GM03348 (cell line): ENCODE measurements around the gene CCDC102A.
A peak's percentile ranks its signal among the peaks of the same experiment; 100 is the strongest.
"Not testable (repeated sequence)": the region's sequence is repeated elsewhere in the genome, so short reads cannot be mapped to it uniquely, and the experiment has no call there.

ENCODE experiments used
- DNase-seq: peaks from one replicate; pipeline ENCODE4 v3.0.0; 2012; ENCODE audit warnings: low spot score

CCDC102A gene

DNA sequence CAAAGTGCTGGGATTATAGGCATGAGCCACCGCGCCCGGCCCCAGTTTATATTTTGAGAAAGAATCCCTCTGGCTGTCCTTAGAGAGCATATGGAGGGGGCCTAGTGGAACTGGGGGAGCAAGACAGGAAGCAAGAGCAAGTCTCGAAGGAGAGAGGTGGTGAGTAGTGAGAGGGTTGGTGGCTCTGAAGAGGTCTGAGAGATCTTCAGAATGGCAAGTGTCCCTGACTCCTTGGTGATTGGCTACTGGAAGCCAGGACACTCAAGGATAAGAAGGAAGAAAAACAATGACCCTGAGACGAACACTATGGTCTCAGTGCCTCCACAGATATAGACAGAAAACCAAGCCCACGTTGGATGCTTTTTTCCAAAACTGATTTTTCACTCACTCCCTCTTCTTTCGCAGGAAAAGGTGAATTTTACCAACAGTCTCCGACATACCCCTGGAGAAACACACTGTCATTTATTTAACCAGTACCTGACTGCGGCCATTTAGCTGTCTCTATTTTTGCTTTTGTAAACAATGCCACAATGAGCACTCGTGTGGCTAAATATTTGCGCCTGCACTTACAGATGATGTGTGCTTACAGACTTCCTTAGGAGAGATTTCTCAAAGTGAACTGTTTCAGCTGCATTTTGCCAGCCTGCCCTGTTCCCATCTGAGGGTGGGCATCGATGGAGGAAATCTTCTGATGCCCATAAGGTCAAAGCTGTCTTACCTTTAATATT is 34.2 kb downstream of the CCDC102A start:
- no peak for DNase-seq

- no peak for DNase-seq
Measured at GRCh38 chr16:57501492-57501891, 34.9 kb downstream of the CCDC102A start.

DNA sequence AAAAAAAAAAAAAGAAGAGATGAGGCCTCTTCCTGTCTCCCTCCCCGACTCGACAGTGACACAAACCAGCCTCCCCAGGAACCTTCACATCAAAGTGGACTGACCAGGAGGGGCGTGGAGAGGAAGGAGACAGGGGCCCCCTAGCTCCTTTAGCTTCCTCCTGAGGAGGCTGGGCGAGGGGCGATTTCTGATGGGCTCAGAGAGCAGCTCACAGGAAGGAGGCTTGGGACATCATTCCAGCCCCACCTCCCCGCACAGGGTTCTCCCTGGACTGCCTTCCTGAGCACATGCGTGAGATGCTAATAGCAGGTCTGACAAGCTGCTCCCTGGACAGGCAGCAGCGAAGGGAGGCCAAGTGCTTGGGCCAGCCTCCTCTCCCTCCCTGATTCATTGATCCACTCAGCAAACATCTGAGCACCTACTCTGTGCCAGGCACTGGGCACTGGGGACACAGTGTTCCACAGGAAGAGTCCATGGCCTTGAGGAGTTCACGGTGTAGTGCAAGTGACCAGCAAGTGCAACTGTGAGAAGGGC is 35.7 kb downstream of the CCDC102A start:
- peak; percentile 3 for DNase-seq

GRCh38 chr16:57499941-57500340 is 36.4 kb downstream of the CCDC102A start:
- not testable (repeated sequence) for DNase-seq

GRCh38 chr16:57498031-57498430 is 38.3 kb downstream of the CCDC102A start:
- no peak for DNase-seq

- DNase-seq = no peak
Measured at GRCh38 chr16:57497121-57497520, 39.2 kb downstream of the CCDC102A start.

- no peak for DNase-seq
Measured at GRCh38 chr16:57493767-57494166, 42.6 kb downstream of the CCDC102A start.

DNA sequence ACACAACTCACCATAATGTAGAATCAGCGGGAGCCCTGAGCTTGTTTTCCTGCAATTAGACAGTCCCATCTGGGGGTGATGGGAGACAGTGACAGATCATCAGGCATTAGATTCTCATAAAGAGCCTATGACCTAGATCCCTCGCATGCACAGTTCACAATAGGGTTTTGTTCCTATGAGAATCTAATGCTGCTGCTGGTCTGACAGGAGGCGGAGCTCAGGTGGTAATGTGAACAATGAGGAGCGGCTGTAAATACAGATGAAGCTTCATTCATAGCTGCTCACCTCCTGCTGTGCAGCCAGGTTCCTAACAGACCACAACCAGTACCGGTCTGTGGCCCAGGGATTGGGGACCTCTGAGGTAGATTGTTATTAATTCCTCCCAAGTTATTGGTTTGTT is 47.1 kb downstream of the CCDC102A start:
- no peak for DNase-seq

DNA sequence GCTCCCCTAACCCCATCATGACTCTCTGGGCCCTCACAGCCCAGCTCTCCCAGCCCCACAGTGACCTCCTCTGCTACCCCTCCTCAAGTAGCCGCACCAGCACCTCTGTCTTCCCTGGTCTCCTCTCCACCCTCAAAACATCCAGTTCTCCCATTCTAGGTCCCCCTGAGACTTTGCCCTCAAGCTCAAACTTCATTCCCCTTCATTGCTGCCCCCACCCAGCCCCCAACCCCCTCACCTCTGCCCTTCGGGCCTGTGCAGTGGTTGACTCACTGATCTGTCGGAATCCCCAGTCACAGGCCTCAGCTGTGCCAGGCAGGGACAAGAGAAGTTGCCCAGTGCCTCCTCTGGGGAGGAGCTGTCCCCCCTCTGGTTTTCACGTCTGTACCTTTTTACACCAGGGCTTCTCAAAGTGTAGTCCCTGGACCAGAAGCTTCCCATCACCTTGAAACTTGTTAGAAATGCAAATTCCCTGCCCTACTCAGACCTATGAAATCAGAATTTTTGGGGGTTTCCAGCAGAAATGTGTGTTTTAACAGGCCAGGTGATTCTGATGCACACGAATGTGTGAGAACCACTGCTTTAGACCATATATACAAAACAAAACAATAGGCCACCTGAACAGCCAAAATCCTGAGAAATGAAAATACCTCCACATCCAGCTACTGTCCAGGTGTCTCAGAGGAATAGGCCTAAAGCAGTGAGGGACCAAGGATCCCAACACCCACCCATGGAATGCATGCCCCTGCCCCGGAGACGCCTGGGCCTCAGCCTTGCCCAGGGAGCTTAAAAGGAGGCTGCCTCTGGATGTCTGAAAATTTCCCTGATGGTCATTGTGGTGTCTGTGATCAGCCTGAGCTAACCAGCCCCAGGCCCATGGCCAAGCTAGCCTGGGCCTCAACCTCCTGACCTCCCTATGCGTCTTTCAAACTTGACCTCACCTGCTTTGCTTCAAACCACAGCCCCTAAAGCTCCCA is 49.2 kb downstream of the CCDC102A start:
- DNase-seq = peak; percentile 13

DNA sequence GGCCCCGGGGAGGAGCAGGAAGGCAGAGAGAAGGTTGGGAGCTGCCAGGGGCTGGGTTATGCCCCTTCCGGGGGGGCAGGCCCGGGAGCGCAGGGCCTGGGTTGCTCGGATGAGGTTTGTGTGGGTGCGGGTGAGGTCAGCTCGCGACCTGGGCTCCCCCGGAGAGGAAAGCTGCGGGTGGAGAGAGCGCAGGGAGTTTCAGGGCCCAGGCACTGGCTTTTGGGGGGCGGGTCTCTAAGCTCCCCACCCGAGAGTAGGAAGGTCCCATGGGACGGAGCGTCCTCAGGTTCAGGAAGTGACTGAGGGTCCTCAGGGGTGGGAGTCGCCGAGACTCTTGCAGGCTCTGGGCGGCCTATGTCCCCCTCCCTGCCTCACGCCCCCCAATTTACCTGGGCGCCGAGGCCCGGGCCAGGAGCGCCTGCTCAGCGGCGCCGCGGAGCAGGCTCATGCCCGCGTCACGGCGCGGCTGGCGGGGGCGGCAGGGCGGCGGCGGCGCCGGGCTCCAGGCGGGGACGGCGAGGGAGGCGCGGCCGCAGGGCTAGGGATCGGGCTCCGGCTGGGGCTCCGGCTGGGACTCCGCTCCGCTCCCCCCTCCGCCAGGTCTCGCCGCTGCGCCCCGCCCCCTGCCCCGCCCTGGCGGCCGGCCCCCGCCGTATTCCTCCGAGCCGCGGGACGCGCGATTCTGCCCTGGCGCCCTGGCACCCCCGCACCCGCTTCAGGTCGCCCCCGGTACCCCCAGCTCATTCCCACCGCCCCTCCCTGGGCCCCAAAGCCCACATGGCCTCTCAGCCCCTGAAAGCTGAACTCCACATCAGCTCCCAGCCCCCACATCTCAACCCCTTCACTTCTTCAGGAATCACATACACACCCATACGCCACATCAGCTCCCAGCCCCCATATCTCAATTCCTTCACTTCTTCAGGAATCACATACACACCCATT is 50.2 kb downstream of the CCDC102A start, which contains the start of gene DOK4:
DOK4 (minus strand) TSS at position 578 of the 942 bp plus-strand sequence. CDS start 6,986 bp downstream, outside the sequence.
- peak; percentile 99 for DNase-seq

DNA sequence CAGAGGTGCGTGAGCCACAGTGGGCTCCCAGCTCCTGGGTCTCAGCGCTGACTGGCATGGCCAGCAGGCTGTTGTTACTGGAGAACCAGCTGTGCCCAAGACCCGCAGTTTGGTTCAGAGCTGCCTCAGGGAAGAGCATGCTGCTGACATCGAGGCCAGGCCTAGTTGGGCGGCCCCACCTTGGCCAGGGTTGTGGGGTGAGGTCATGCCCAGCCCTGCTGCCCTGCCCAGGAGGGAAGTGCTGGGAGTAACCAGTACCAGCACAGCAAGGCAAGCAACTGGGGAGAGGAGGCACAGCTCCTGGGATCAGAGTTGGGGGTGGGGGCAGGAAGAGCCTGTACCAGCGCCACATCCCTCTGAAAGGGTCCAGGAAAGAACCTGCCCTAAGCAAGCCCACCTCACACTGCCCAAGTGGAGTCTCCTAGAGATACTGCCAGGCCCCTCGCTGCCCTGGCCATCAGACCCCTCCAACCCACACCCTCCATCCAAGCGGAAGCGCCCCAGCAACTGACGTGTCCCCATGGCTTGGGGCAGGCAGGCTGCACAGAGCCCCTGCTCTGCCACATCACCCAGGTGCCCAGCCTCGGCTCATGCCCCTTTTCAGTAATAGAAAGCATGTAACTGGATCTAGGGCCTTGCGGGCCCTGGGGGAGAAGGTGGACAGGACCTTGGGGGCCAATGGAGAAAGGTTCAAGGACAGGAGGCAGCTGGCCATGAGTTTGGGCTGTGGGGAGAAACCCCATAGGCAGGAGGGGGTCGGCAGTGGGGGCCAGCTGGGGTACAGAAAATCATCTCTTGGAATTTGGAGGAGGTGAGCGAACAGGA is 51.1 kb downstream of the CCDC102A start:
- no peak for DNase-seq

DNA sequence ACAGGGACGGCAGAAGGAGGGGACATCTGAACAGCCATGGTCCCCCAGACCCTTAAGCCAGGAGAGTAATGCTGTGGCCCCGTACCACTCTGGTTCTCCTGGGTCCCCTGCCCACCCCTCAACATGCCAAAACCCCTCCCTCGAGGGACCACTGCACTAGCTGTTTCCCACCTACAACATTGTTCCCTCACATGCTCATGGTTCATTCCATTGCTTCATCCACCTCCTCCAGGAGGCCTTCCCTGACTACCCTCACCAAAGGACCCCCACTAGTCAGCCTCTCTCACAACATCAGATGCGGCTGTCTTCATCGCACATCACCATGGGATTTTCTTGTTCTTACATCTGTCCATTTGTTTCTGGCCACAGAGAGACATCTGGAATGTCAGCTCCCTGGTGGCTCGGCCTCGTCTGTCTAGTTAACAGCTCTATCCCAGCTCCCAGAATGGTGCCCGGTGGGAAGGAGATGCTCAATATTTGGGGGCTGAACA is 51.8 kb downstream of the CCDC102A start:
- DNase-seq = no peak

DNA sequence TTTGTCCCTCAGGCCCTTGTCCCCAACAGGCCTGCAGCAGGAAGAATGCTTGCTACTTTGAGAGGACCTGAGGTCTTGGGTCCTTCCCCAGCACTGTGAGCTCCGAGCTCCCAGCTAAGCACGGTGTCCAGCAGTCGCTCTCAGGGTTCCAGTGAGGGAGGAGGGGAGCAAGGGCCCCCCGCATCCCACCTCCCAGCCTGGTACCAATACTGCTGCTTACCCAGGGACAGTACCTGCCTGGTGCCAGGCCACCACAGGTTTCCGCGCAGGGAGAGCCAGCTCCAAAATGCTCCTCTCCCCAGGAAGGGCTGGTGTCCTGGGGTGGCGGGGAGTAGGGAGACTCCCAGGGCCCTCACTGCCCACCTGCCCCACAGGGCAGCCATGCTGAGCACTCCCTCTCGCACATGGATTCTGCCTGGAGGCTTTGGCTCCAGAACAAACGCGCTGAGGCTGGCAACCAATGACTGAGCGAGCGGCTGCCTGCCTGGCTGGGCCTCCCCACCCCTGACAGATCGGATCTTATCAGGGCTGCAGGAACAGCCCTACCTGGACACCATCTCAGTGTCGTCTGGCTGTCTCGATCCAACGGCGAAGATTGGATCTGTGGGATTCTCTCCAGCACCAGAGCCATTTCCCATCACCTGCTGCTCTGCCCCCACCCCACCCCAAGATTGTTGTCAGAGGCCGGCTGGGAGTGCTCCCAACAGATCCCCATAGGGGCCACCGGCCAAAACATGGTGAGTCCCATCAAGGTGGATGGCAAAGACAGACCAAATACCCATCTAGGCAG is 52.5 kb downstream of the CCDC102A start:
- DNase-seq = no peak

- DNase-seq = no peak
Measured at GRCh38 chr16:57482845-57483545, 53.4 kb downstream of the CCDC102A start.

GRCh38 chr16:57481421-57481820 is 55.0 kb downstream of the CCDC102A start:
- DNase-seq = no peak

- DNase-seq = no peak
Measured at GRCh38 chr16:57480754-57481230, 55.6 kb downstream of the CCDC102A start.

DNA sequence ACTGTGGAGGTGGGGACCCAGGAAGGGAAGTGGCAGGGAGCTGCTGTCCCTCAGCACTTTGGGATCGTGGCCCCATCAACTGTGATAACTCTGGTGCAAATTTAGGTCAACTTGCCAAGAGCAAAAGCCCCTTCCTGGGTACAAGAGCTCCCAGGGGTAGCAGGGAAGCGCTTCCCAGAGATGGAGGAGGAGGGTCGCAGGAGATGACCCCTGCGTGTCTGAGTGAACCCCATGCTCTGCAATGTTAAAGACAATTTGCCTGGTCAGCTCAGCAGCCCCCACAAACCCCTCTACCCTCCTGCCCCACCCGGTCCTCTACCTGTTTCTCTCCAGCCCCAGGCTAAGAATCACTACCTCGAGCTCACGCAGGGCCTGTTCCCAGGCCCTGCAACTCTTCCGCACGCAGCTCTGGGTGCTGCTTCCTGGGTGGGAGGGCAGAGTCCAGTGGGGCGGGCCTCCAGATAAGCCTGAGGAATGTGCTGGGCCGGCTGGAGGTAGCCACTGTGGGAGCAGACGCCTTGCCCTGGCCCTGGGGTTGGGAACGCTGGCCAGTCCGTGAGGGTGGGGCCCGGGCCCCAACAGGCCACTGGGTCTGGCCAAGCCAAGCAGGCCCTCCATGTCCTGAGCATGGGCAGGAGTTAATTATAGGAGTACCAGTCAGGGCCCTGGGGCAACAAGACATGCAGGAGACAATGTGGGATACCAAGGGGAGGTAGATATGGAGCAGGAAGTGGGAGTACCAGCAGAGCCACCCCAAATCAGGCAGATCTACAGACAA is 56.2 kb downstream of the CCDC102A start:
- peak; percentile 92 for DNase-seq
